Activated CD4-positive, alpha-beta T cell treated with anti-CD3 and anti-CD28 coated beads, Interleukin-2, amount 50 U/mL, for 4 hours (primary cell): Measurements from ENCODE around the gene SEL1L3.

Experiments used
- DNase-seq, 2 experiments: peaks; one replicate each; pipeline ENCODE4 v3.0.0-alpha.2; 2020

The SEL1L3 gene

GRCh38 chr4:25845841-25846653 lies 16.7 kb downstream of the SEL1L3 start:
- no peak for DNase-seq

- DNase-seq, result no peak
Observed at GRCh38 chr4:25844961-25845712, 17.7 kb downstream of the SEL1L3 start.

- no peak for DNase-seq
Observed at GRCh38 chr4:25843340-25844097, 19.3 kb downstream of the SEL1L3 start.

GRCh38 chr4:25842229-25842845 lies 20.5 kb downstream of the SEL1L3 start:
- peak; percentile 41 to 49 for DNase-seq

- DNase-seq, result no peak
Observed at GRCh38 chr4:25839687-25840086, 23.1 kb downstream of the SEL1L3 start.

- DNase-seq, result no peak
Observed at GRCh38 chr4:25839233-25839632, 23.6 kb downstream of the SEL1L3 start.

GRCh38 chr4:25838526-25838925 lies 24.3 kb downstream of the SEL1L3 start:
- DNase-seq, result no peak

- no peak for DNase-seq
Observed at GRCh38 chr4:25837107-25837506, 25.7 kb downstream of the SEL1L3 start.

- DNase-seq, result no peak
Observed at GRCh38 chr4:25835384-25835783, 27.4 kb downstream of the SEL1L3 start.

- DNase-seq, result no peak
Observed at GRCh38 chr4:25834411-25835107, 28.2 kb downstream of the SEL1L3 start.

- no peak for DNase-seq
Observed at GRCh38 chr4:25830548-25830947, 32.2 kb downstream of the SEL1L3 start.

- no peak for DNase-seq
Observed at GRCh38 chr4:25827897-25828296, 34.9 kb downstream of the SEL1L3 start.

GRCh38 chr4:25827373-25827772 lies 35.4 kb downstream of the SEL1L3 start:
- no peak for DNase-seq

- no peak for DNase-seq
Observed at GRCh38 chr4:25826074-25826752, 36.6 kb downstream of the SEL1L3 start.

- DNase-seq, result no peak
Observed at GRCh38 chr4:25823632-25824031, 39.2 kb downstream of the SEL1L3 start.

GRCh38 chr4:25821899-25822298 lies 40.9 kb downstream of the SEL1L3 start:
- no peak for DNase-seq

- DNase-seq, result no peak
Observed at GRCh38 chr4:25821267-25821666, 41.5 kb downstream of the SEL1L3 start.

GRCh38 chr4:25818876-25819275 lies 43.9 kb downstream of the SEL1L3 start:
- DNase-seq, result no peak

- no peak for DNase-seq
Observed at GRCh38 chr4:25818371-25818871, 44.4 kb downstream of the SEL1L3 start.

- no peak for DNase-seq
Observed at GRCh38 chr4:25817059-25817681, 45.6 kb downstream of the SEL1L3 start.

GRCh38 chr4:25816591-25817058 lies 46.2 kb downstream of the SEL1L3 start:
- DNase-seq, result no peak
